HCT116 (cell line): ENCODE data around the gene SEC24D. TPM values are rescaled to one million over a fixed set of nuclear protein-coding genes. Genes with fewer than 3 reads are reported as not detected.

Experiments used
- ATAC-seq: fragments of 200-7000 bp; cut with Tn5 transposase; 2 replicates; pipeline ENCODE4 v1.9.1; 2020; ENCODE audit warnings: mild to moderate bottlenecking, moderate library complexity
- BruUV-seq: library from RNA; stranded (reverse); fragments of 400-500 nt; replicated peaks from 2 replicates; lab custom pipeline; 2021; lab: Mats Ljungman, UMichigan
- CTCF ChIA-PET: fragments of 300-600 bp; sonication (Branson Sonifier 250); formaldehyde crosslinking; loops from one replicate; lab custom pipeline; 2021; ENCODE audit warnings: antibody characterized with exemption; lab: Charles Lee
- POLR2A ChIA-PET: fragments of 300-600, 350-600 bp; sonication (Branson Sonifier 250); formaldehyde crosslinking; loops from one replicate; lab custom pipeline; 2021; ENCODE audit warnings: antibody characterized with exemption; lab: Charles Lee
- RAD21 ChIA-PET, 2 experiments: fragments of 300-600 bp; sonication (Branson Sonifier 250); formaldehyde crosslinking; loops; one replicate each; lab custom pipeline; 2023; ENCODE audit warnings: low total read pairs in 2 of 2; ENCODE audit not compliant: uncharacterized antibody in 2 of 2, unreplicated experiment in 2 of 2, low non-redundant PET in 1 of 2; lab: Charles Lee
- DNase-seq: peaks from one replicate; pipeline ENCODE4 v3.0.0-alpha.2; 2010; ENCODE audit warnings: low read depth, low spot score
- H2AFZ ChIP-seq: fragments of 200-600 bp; shearing (Covaris generic), sonication (generic); 2 replicates; pipeline ENCODE4 v1.6.1; 2017; ENCODE audit warnings: low read depth, mixed run types, mixed read lengths, antibody characterized with exemption, low read length; ENCODE audit not compliant: poor library complexity, severe bottlenecking
- H3K27ac ChIP-seq: 2 replicates; pipeline ENCODE4 v1.5.1; 2012; ENCODE audit warnings: low read depth, low read length
- H3K27me3 ChIP-seq: fragments of 200-600 bp; sonication (generic); 2 replicates; pipeline ENCODE4 v1.6.1; 2016; ENCODE audit warnings: mixed run types, low read length, mixed read lengths; ENCODE audit not compliant: insufficient read depth
- H3K36me3 ChIP-seq, 2 experiments: fragments of 200-500 bp in 1 of 2; fragments of 200-600 bp in 1 of 2; sonication (Bioruptor generic) in 1 of 2; sonication (generic) in 1 of 2; 2 replicates each; pipeline versions ENCODE4 v1.5.1 to v1.6.1; 2014 to 2016; ENCODE audit warnings: low read length in 2 of 2, inconsistent platforms in 1 of 2, mixed read lengths in 1 of 2, mixed run types in 1 of 2; ENCODE audit not compliant: insufficient read depth in 2 of 2, control insufficient read depth in 1 of 2
- H3K4me1 ChIP-seq, 2 experiments: fragments of 200-600 bp in 1 of 2; sonication (generic) in 1 of 2; 2 replicates each; pipeline versions ENCODE4 v1.5.1 to v1.6.1; 2012 to 2017; ENCODE audit warnings: low read length in 2 of 2, inconsistent platforms in 1 of 2, mild to moderate bottlenecking in 1 of 2, mixed read lengths in 1 of 2, mixed run types in 1 of 2, moderate library complexity in 1 of 2; ENCODE audit not compliant: insufficient read depth in 2 of 2, control insufficient read depth in 1 of 2
- H3K4me2 ChIP-seq: fragments of 200-600 bp; sonication (generic); 2 replicates; pipeline ENCODE4 v1.6.1; 2017; ENCODE audit warnings: mixed run types, low read length, mixed read lengths
- H3K4me3 ChIP-seq, 2 experiments: fragments of 200-600 bp in 1 of 2; sonication (generic) in 1 of 2; replicated peaks in 1 of 2; 2 replicates each; pipeline ENCODE4 v1.5.1; 2011 to 2016; ENCODE audit warnings: low read length in 2 of 2, control low read depth in 1 of 2, low read depth in 1 of 2, mild to moderate bottlenecking in 1 of 2, mixed read lengths in 1 of 2, mixed run types in 1 of 2
- H3K79me2 ChIP-seq: fragments of 200-600 bp; sonication (generic); 2 replicates; pipeline ENCODE4 v1.6.1; 2017; ENCODE audit warnings: mild to moderate bottlenecking, mixed run types, low read length, moderate library complexity, mixed read lengths; ENCODE audit not compliant: insufficient read depth
- H3K9ac ChIP-seq: fragments of 200-600 bp; sonication (generic); 2 replicates; pipeline ENCODE4 v1.6.1; 2016; ENCODE audit warnings: low read length, mixed read lengths
- H3K9me2 ChIP-seq: fragments of 200-600 bp; sonication (generic), shearing (Covaris generic); 2 replicates; pipeline ENCODE4 v1.6.1; 2017; ENCODE audit warnings: mixed run types, mild to moderate bottlenecking, moderate library complexity; ENCODE audit not compliant: insufficient read depth
- H3K9me3 ChIP-seq, 2 experiments: fragments of 200-500 bp in 1 of 2; fragments of 200-600 bp in 1 of 2; sonication (Bioruptor generic) in 1 of 2; sonication (generic) in 1 of 2; 2 replicates each; pipeline ENCODE4 v1.6.1; 2014 to 2017; ENCODE audit warnings: low read length in 2 of 2, mixed read lengths in 2 of 2, inconsistent platforms in 1 of 2, low read depth in 1 of 2, mild to moderate bottlenecking in 1 of 2, mixed run types in 1 of 2, moderate library complexity in 1 of 2; ENCODE audit not compliant: control insufficient read depth in 1 of 2, insufficient read depth in 1 of 2
- H4K20me1 ChIP-seq: fragments of 200-600 bp; sonication (generic), shearing (Covaris generic); 2 replicates; pipeline ENCODE4 v1.6.1; 2017; ENCODE audit warnings: mixed run types, mild to moderate bottlenecking, moderate library complexity; ENCODE audit not compliant: insufficient read depth
- ATF3 ChIP-seq: IDR thresholded peaks from 2 replicates; pipeline ENCODE4 v1.6.1; 2012
- CBX3 ChIP-seq: IDR thresholded peaks from 2 replicates; pipeline ENCODE4 v1.6.1; 2012; ENCODE audit warnings: low read depth
- CTCF ChIP-seq, 3 experiments: fragments of 200-600 bp in 1 of 3; sonication (generic) in 1 of 3; IDR thresholded peaks in 2 of 3; conservative IDR thresholded peaks in 1 of 3; 2 replicates each; pipeline ENCODE4 v1.5.1; 2012 to 2017; ENCODE audit warnings: low read depth in 2 of 3, low read length in 2 of 3, antibody characterized with exemption in 1 of 3, borderline replicate concordance in 1 of 3, control low read depth in 1 of 3, mild to moderate bottlenecking in 1 of 3, mixed read lengths in 1 of 3, mixed run types in 1 of 3, moderate library complexity in 1 of 3; ENCODE audit not compliant: insufficient read depth in 1 of 3
- EGR1 ChIP-seq: IDR thresholded peaks from 2 replicates; pipeline ENCODE4 v1.6.1; 2012; ENCODE audit warnings: low read depth
- ELF1 ChIP-seq: IDR thresholded peaks from 2 replicates; pipeline ENCODE4 v1.6.1; 2012; ENCODE audit warnings: low read depth, borderline replicate concordance
- EZH2phosphoT487 ChIP-seq: fragments of 200-600 bp; IDR thresholded peaks from 2 replicates; pipeline ENCODE4 v1.6.1; 2018; ENCODE audit warnings: antibody characterized with exemption, borderline replicate concordance
- FOSL1 ChIP-seq: IDR thresholded peaks from 2 replicates; pipeline ENCODE4 v1.6.1; 2012; ENCODE audit warnings: low read depth
- JUND ChIP-seq: IDR thresholded peaks from 2 replicates; pipeline ENCODE4 v1.6.1; 2012
- POLR2A ChIP-seq: IDR thresholded peaks from 2 replicates; pipeline ENCODE4 v1.7.0; 2011; ENCODE audit warnings: borderline replicate concordance; ENCODE audit not compliant: insufficient read depth, insufficient read length; ENCODE audit errors: extremely low read depth
- POLR2AphosphoS5 ChIP-seq: IDR thresholded peaks from 2 replicates; pipeline ENCODE4 v1.6.1; 2011; ENCODE audit warnings: mild to moderate bottlenecking, low read depth, low read length, moderate library complexity
- RAD21 ChIP-seq: IDR thresholded peaks from 2 replicates; pipeline ENCODE4 v1.6.1; 2012; ENCODE audit warnings: low read depth, mild to moderate bottlenecking
- REST ChIP-seq: IDR thresholded peaks from 2 replicates; pipeline ENCODE4 v1.6.1; 2012; ENCODE audit warnings: low read depth
- SIN3A ChIP-seq: IDR thresholded peaks from 2 replicates; pipeline ENCODE4 v1.6.1; 2012; ENCODE audit warnings: low read depth
- SP1 ChIP-seq: IDR thresholded peaks from 2 replicates; pipeline ENCODE4 v1.6.1; 2012; ENCODE audit warnings: low read depth
- SRF ChIP-seq: IDR thresholded peaks from 2 replicates; pipeline ENCODE4 v1.6.1; 2012; ENCODE audit warnings: low read depth
- TCF7L2 ChIP-seq: IDR thresholded peaks from 2 replicates; pipeline ENCODE4 v1.7.0; 2011; ENCODE audit warnings: borderline replicate concordance, inconsistent platforms; ENCODE audit not compliant: insufficient read depth, insufficient read length; ENCODE audit errors: extremely low read depth
- YY1 ChIP-seq: IDR thresholded peaks from 2 replicates; pipeline ENCODE4 v1.6.1; 2011; ENCODE audit warnings: low read length, low read depth, moderate library complexity, mild to moderate bottlenecking; ENCODE audit not compliant: insufficient replicate concordance; ENCODE audit errors: extremely low read depth
- ZBTB33 ChIP-seq: IDR thresholded peaks from 2 replicates; pipeline ENCODE4 v1.6.1; 2011; ENCODE audit warnings: mild to moderate bottlenecking, low read length, moderate library complexity; ENCODE audit not compliant: insufficient replicate concordance; ENCODE audit errors: extremely low read depth
- ZFX ChIP-seq: fragments of 450-650 bp; IDR thresholded peaks from 2 replicates; pipeline ENCODE4 v1.6.1; 2017
- ZNF274 ChIP-seq: fragments of 200-500 bp; sonication (Bioruptor generic); IDR thresholded peaks from 2 replicates; pipeline ENCODE4 v1.6.1; 2014; ENCODE audit warnings: mild to moderate bottlenecking, low read depth, low read length, inconsistent platforms
- intact Hi-C: fragments of 100-400 bp; cut with micrococcal nuclease; formaldehyde crosslinking; loops from 2 replicates; pipeline ENCODE4 v1.10.0; 2022
- total RNA-seq: library from RNA; stranded (reverse); gene quantifications from one replicate; pipeline ENCODE4 v1.2.1, GENCODE V29; 2021; ENCODE audit not compliant: unreplicated experiment

SEC24D gene
- total RNA-seq, 1 experiment from 2014 or later = 28.5 TPM

- Histone ChIP-seq H3K4me1 (peaks cover 3 to 27% of the 10 kb centered on the region in 2 experiments; a peak in 3 of 4 replicates), H3K27me3 (no peaks in the 10 kb centered on the region), H3K9ac (0 out of 2 replicates have a peak overlapping the region, but pooled peaks have one; percentile 17), H3K9me3 (no peaks in the 10 kb centered on the region), H3K4me3 (peak overlapping the region; percentile 1 to 9; a peak in 3 of 4 replicates), H3K4me2 (peak overlapping the region; percentile 56), H3K9me2 (no peaks in the 10 kb centered on the region), H2AFZ (peak overlapping the region; percentile 85), H3K27ac (0 out of 2 replicates have a peak overlapping the region, but pooled peaks have one; percentile 10), H3K36me3 (no peaks in the 10 kb centered on the region; a peak in 1 of 4 replicates), H4K20me1 (no peaks in the 10 kb centered on the region), H3K79me2 (peaks cover 32% of the 10 kb centered on the region)
- no TSS peak for BruUV-seq
- POLR2A ChIA-PET = no interaction called here
- CTCF ChIA-PET = interaction anchor here (0.8 to 1.5 kb wide), 2 partner anchors 12 to 330 kb away, joined by 3 read pairs; partner anchors contain the start of gene PRSS12
- ATAC-seq = peak; percentile 65
- RAD21 ChIA-PET = no interaction called here
- no peak for DNase-seq
- intact Hi-C loops = loop anchor here (2.0 kb wide), 1 partner anchor 143 kb away; no protein-coding TSS in a partner anchor
- TF ChIP-seq POLR2A (no peak), RAD21 (no peak), ATF3 (no peak), EGR1 (no peak), SP1 (0 out of 2 replicates have a peak, but pooled peaks have one; percentile 12), YY1 (peak; percentile 71), FOSL1 (no peak), EZH2phosphoT487 (no peak), SIN3A (no peak; the same call in 1 of the 2 replicates), POLR2AphosphoS5 (peak; percentile 58), TCF7L2 (no peak), CTCF (IDR thresholded peaks at IDR 0.05 in 2 of 3, conservative IDR thresholded peaks at IDR 0.05 in 1 of 3; ENCODE audit: borderline replicate concordance in 1 of 3, insufficient read depth in 1 of 3, low read depth in 2 of 3, low read length in 2 of 3) (no peak), ELF1 (peak; percentile 64), CBX3 (no peak), ZBTB33 (no peak), ZNF274 (no peak), ZFX (no peak), SRF (peak; percentile 45; the same call in 1 of the 2 replicates), REST (no peak), JUND (no peak)
Observed at GRCh38 chr4:118683513-118683912, 152.4 kb downstream of the SEC24D start.
